GM06990 (cell line): Measurements from ENCODE around the gene CYTH3.

Experiments used
- DNase-seq: peaks from one replicate; pipeline ENCODE4 v3.0.0-alpha.2; 2011; ENCODE audit not compliant: insufficient read length; ENCODE audit errors: extremely low read depth
- H3K27me3 ChIP-seq: replicated peaks from 2 replicates; pipeline ENCODE4 v1.6.0; 2011; ENCODE audit warnings: low read length; ENCODE audit not compliant: control insufficient read depth, insufficient read depth
- H3K36me3 ChIP-seq: 2 replicates; pipeline ENCODE4 v1.5.1; 2011; ENCODE audit warnings: low read length; ENCODE audit not compliant: control insufficient read depth, insufficient read depth
- H3K4me3 ChIP-seq: replicated peaks from 2 replicates; pipeline ENCODE4 v1.5.1; 2011; ENCODE audit warnings: low read depth, mild to moderate bottlenecking, control low read depth, low read length
- CTCF ChIP-seq: IDR thresholded peaks from 2 replicates; pipeline ENCODE4 v1.5.1; 2011; ENCODE audit warnings: low read length, control low read depth, mild to moderate bottlenecking, inconsistent platforms; ENCODE audit not compliant: insufficient read depth, poor library complexity, severe bottlenecking

The CYTH3 gene

GRCh38 chr7:6272481-6273323, at the start of gene CYTH3:
CYTH3 (minus strand) TSS chr7:6272624; CDS start chr7:6272507, 117 bp downstream.
- no peak for TF ChIP-seq CTCF
- Histone ChIP-seq H3K36me3 (no peaks in the 10 kb centered on the region), H3K27me3 (no peaks in the 10 kb centered on the region), H3K4me3 (peak within 1 kb of the TSS; percentile 78)
- DNase-seq: peak; percentile 87

- no peak for TF ChIP-seq CTCF
- Histone ChIP-seq H3K4me3 (no peak overlapping the region), H3K36me3 (no peaks in the 10 kb centered on the region), H3K27me3 (no peaks in the 10 kb centered on the region)
- no peak for DNase-seq
Observed at GRCh38 chr7:6320791-6321190, 48.4 kb upstream of the CYTH3 start.

- no peak for TF ChIP-seq CTCF
Observed at GRCh38 chr7:6317797-6318438, 45.5 kb upstream of the CYTH3 start.

GRCh38 chr7:6316226-6316625, 43.8 kb upstream of the CYTH3 start:
- TF ChIP-seq CTCF: no peak
- no peaks in the 10 kb centered on the region for H3K27me3 ChIP-seq
- DNase-seq: no peak

More at GRCh38 chr7:6317797-6318438, 45.5 kb upstream of the CYTH3 start:
- DNase-seq: no peak
- no peaks in the 10 kb centered on the region for H3K27me3 ChIP-seq
- no peaks in the 10 kb centered on the region for H3K36me3 ChIP-seq
- no peak overlapping the region for H3K4me3 ChIP-seq

GRCh38 chr7:6315746-6316145, 43.3 kb upstream of the CYTH3 start:
- TF ChIP-seq CTCF: no peak
- H3K36me3 ChIP-seq: no peaks in the 10 kb centered on the region
- no peaks in the 10 kb centered on the region for H3K27me3 ChIP-seq
- no peak for DNase-seq
- H3K4me3 ChIP-seq: no peak overlapping the region

More at GRCh38 chr7:6316226-6316625, 43.8 kb upstream of the CYTH3 start:
- no peaks in the 10 kb centered on the region for H3K36me3 ChIP-seq
- no peak overlapping the region for H3K4me3 ChIP-seq
